Osteocyte (in vitro differentiated cells): ENCODE data around the gene FARSB. TPM values are rescaled to one million over a fixed set of nuclear protein-coding genes. Genes with fewer than 3 reads are reported as not detected.
A peak's percentile ranks its signal among the peaks of the same experiment; 100 is the strongest.

Experiments used
- DNase-seq: peaks from one replicate; pipeline ENCODE4 v3.0.0; 2021; ENCODE audit warnings: mixed read lengths; ENCODE audit not compliant: unreplicated experiment; ENCODE audit errors: extremely low spot score
- H3K27ac Mint-ChIP-seq: one replicate; pipeline ENCODE4 v1.8.0; 2021; ENCODE audit warnings: mild to moderate bottlenecking, mixed read lengths; ENCODE audit not compliant: unreplicated experiment
- H3K27me3 Mint-ChIP-seq: one replicate; pipeline ENCODE4 v1.8.0; 2021; ENCODE audit warnings: mixed read lengths; ENCODE audit not compliant: unreplicated experiment
- H3K36me3 Mint-ChIP-seq: one replicate; pipeline ENCODE4 v1.8.0; 2021; ENCODE audit warnings: mixed read lengths; ENCODE audit not compliant: unreplicated experiment
- H3K4me1 Mint-ChIP-seq: one replicate; pipeline ENCODE4 v1.8.0; 2021; ENCODE audit warnings: mixed read lengths; ENCODE audit not compliant: unreplicated experiment
- H3K4me3 Mint-ChIP-seq: one replicate; pipeline ENCODE4 v1.8.0; 2021; ENCODE audit warnings: mild to moderate bottlenecking, moderate library complexity, mixed read lengths; ENCODE audit not compliant: unreplicated experiment
- H3K9me3 Mint-ChIP-seq: one replicate; pipeline ENCODE4 v1.8.0; 2021; ENCODE audit warnings: mixed read lengths; ENCODE audit not compliant: unreplicated experiment
- CTCF ChIP-seq: fragments of 200-600 bp; sonication (generic); IDR thresholded peaks from 2 replicates; pipeline ENCODE4 v1.5.0; 2021; ENCODE audit warnings: antibody characterized with exemption, mild to moderate bottlenecking, moderate library complexity
- total RNA-seq: library from RNA; stranded (reverse); gene quantifications from 2 replicates; pipeline ENCODE4 v1.2.1, GENCODE V29; 2021

The FARSB gene
- total RNA-seq, 1 donor from 2014 or later: 15.8 TPM

GRCh38 chr2:222668494-222669154 lies 12.7 kb upstream of the FARSB start:
- Mint-ChIP-seq H3K9me3 (no peaks in the 10 kb centered on the region), H3K4me1 (no peaks in the 10 kb centered on the region), H3K27ac (no peak overlapping the region), H3K27me3 (peaks cover 16% of the 10 kb centered on the region), H3K4me3 (no peak overlapping the region), H3K36me3 (no peaks in the 10 kb centered on the region)
- no peak for TF ChIP-seq CTCF
- DNase-seq: no peak

GRCh38 chr2:222663479-222663878 lies 7.6 kb upstream of the FARSB start:
- TF ChIP-seq CTCF: no peak
- Mint-ChIP-seq H3K36me3 (no peaks in the 10 kb centered on the region), H3K4me1 (no peaks in the 10 kb centered on the region), H3K9me3 (no peaks in the 10 kb centered on the region), H3K4me3 (no peak overlapping the region), H3K27ac (no peak overlapping the region), H3K27me3 (peaks cover 5% of the 10 kb centered on the region)
- DNase-seq: no peak

- Mint-ChIP-seq H3K4me3 (peak overlapping the region; percentile 95), H3K4me1 (peaks cover 31% of the 10 kb centered on the region), H3K27ac (peak overlapping the region; percentile 98), H3K27me3 (no peaks in the 10 kb centered on the region), H3K36me3 (no peaks in the 10 kb centered on the region), H3K9me3 (no peaks in the 10 kb centered on the region)
- no peak for TF ChIP-seq CTCF
- DNase-seq: no peak
Observed at GRCh38 chr2:222656526-222657446, 894 bp upstream of the FARSB start.

GRCh38 chr2:222653280-222653679 lies 2.6 kb downstream of the FARSB start:
- no peak overlapping the region for H3K4me3 Mint-ChIP-seq

More at GRCh38 chr2:222653280-222653679, 2.6 kb downstream of the FARSB start:
- H3K9me3 Mint-ChIP-seq: no peaks in the 10 kb centered on the region
- no peak for TF ChIP-seq CTCF
- H3K27me3 Mint-ChIP-seq: no peaks in the 10 kb centered on the region
- H3K4me1 Mint-ChIP-seq: peaks cover 31% of the 10 kb centered on the region
- no peaks in the 10 kb centered on the region for H3K36me3 Mint-ChIP-seq
- DNase-seq: no peak
- no peak overlapping the region for H3K27ac Mint-ChIP-seq
